MG63 (cell line): ENCODE results near the gene CPM. TPM values are rescaled to one million over a fixed set of nuclear protein-coding genes. Genes with fewer than 3 reads are reported as not detected.

Experiments
- DNase-seq: peaks from one replicate; pipeline ENCODE4 v3.0.0-alpha.2; 2020
- H3K27me3 ChIP-seq: fragments of 250-450 bp; sonication (Bioruptor Pico); 2 replicates; pipeline ENCODE4 v1.5.1; 2020; ENCODE audit warnings: mild to moderate bottlenecking, moderate library complexity
- H3K36me3 ChIP-seq: fragments of 250-450 bp; sonication (Bioruptor Pico); 2 replicates; pipeline ENCODE4 v1.5.1; 2020; ENCODE audit warnings: mild to moderate bottlenecking, moderate library complexity
- H3K4me3 ChIP-seq: fragments of 250-450 bp; sonication (Bioruptor Pico); 2 replicates; pipeline ENCODE4 v1.5.1; 2020; ENCODE audit warnings: mild to moderate bottlenecking, moderate library complexity
- H3K9me3 ChIP-seq: fragments of 250-450 bp; sonication (Bioruptor Pico); 2 replicates; pipeline ENCODE4 v1.5.1; 2020; ENCODE audit warnings: mild to moderate bottlenecking, moderate library complexity
- total RNA-seq: library from RNA; depleted of rRNA; stranded (reverse); fragments of >200 nt; shearing (Covaris generic); gene quantifications from 2 replicates; pipeline ENCODE4 v1.2.3, GENCODE V29; 2014; ENCODE audit warnings: low replicate concordance; rRNA removed

CPM gene
- 1.7 and 4.6 TPM in 2 replicates for total RNA-seq

DNA sequence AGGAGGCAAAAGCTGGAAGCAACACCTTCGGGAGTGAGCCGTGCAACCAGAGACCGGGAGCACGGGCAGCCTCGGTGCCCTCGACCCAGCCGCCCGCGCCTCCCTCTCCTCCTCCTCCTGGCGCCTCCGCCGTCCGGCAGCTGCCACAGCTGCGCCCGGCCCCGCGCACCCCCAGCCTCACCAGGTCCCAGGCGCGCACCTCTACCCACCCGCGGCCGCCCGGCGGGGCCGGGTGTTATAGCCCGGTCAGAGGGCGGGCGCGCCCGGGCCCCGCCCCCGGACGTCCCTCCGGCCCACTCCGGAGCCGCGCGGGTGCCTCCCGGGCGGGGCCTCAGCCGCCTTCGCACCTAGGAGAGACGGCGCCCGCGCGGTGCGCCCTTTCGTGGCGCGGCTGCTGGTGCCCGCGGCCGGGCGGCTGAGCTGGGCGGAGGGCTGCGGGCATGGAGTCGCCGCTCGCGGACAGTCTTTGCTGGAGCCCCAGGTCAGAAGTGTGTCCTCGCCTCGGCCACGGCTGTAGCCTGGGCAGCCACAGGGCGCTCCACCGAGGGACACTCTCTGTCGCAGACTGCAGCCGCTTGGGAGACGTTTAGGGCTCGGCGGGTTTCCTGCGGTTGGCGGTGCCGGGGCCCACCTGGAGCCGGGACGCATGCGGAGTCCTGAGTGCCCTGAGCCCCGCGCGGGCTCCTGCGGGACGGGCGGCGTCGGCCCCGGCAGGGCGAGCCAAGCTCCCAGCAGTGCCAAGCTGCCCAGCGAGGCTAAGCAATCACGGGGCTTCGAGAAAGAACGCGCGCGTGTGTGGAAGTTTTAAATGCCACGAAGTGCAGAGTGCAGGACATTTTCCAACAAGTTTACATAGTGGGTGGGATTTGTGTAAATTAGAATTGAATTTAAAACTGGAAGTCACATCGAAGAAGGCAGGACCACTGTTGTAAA lies at the start of gene CPM:
Gene CPM, minus strand, starts transcription at position 211 of the 933 bp plus-strand sequence. CDS start 334 bp downstream, outside the sequence.
- peak; percentile 78 for DNase-seq
- Histone ChIP-seq H3K4me3 (peak within 1 kb of the TSS; percentile 56), H3K27me3 (no peaks in the 10 kb centered on the region), H3K9me3 (peaks cover 3% of the 10 kb centered on the region; the same call in 1 of the 2 replicates), H3K36me3 (no peaks in the 10 kb centered on the region)

DNA sequence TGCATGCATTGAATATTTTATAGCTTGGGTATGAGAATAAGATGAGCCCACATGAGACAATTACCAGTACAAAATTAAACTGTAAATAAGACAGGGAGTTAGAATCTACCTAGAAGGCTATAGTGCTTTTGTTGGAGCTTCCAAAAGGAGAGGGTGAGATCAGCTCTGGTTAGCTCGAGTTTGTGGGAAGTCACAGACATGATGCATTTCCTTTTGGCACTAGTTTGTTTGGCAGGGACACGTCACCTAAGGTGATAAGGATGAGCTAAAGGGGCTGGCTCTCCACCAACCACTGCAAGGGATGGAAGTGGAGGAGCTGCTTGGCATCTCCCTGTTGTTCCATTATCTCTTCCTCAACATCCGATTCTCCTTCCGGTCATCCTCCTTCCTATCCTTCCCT lies 48.5 kb upstream of the CPM start:
- H3K4me3 ChIP-seq: no peak overlapping the region
- DNase-seq: no peak
- H3K36me3 ChIP-seq: no peaks in the 10 kb centered on the region
- peaks cover 7% of the 10 kb centered on the region for H3K9me3 ChIP-seq
- H3K27me3 ChIP-seq: no peaks in the 10 kb centered on the region

GRCh38 chr12:68980476-68981212 lies 47.7 kb upstream of the CPM start:
- DNase-seq: no peak
- Histone ChIP-seq H3K27me3 (no peaks in the 10 kb centered on the region), H3K9me3 (peaks cover 7% of the 10 kb centered on the region), H3K36me3 (no peaks in the 10 kb centered on the region), H3K4me3 (no peak overlapping the region)

- Histone ChIP-seq H3K9me3 (peaks cover 7% of the 10 kb centered on the region; the same call in 1 of the 2 replicates), H3K4me3 (no peak overlapping the region), H3K36me3 (no peaks in the 10 kb centered on the region)
These were observed 45.7 kb upstream of the CPM start for GRCh38 chr12:68978678-68979077.

DNA sequence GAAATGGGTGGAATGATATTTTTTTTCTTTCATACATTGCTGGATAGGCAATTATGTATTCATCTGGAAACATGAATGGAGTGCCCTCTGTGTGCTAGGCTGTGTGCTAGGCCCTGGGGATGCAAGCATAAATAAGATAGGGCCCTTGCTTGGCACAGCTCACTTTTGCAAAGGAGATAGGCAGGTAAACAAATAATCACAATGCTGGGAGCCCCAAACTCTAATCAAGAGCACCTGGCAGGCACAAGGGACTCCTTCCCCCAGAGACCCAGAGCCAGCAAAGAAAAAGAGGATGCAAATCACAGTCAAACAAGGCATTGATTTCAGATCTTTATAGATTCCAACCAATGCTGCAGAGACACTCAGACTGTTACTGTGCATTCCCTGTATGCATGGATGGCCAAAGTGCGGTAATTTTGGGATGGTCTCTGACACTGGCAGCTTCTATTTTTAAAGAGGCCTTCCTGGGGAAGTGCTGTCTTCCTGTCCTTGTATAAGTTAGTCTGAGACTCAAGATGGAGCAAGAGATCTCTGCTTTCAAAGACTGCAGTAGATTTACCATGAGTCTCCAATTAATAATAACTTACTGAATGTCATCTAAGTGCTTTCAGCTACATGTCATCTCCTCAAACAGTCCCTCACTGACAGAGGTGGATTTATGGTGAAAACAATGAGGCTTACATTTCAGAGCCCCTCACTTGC lies 45.1 kb upstream of the CPM start:
- DNase-seq: no peak
- Histone ChIP-seq H3K4me3 (no peak overlapping the region), H3K9me3 (peaks cover under 1% of the 10 kb centered on the region; the same call in 1 of the 2 replicates), H3K27me3 (no peaks in the 10 kb centered on the region), H3K36me3 (no peaks in the 10 kb centered on the region)

More at GRCh38 chr12:68978678-68979077, 45.7 kb upstream of the CPM start:
- DNase-seq: no peak
- no peaks in the 10 kb centered on the region for H3K27me3 ChIP-seq

DNA sequence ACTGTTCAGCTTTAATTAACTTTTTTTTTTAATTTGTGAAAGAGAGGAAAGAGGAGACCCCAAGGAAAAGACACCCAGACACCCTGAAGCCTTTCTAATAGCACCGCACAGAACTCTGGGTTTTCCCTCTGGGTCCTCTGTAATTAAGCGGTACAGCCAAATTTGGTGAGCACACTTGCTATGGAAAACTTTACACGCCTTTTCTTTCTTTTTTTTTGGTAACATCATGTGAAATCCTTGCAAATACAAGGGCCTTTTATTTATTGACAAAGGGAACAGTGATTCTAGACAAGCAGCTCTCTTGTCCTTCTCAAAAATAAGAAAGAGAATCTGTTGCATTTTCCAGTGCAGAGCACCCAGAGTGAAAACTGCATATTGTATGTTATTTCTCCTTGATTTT lies 44.4 kb upstream of the CPM start:
- Histone ChIP-seq H3K36me3 (no peaks in the 10 kb centered on the region), H3K27me3 (no peaks in the 10 kb centered on the region), H3K9me3 (no peaks in the 10 kb centered on the region), H3K4me3 (no peak overlapping the region)
- DNase-seq: no peak

- no peaks in the 10 kb centered on the region for H3K27me3 ChIP-seq
- H3K4me3 ChIP-seq: no peak overlapping the region
- DNase-seq: no peak
These were observed 43.4 kb upstream of the CPM start for GRCh38 chr12:68976395-68976841.

GRCh38 chr12:68975811-68976210 lies 42.8 kb upstream of the CPM start:
- Histone ChIP-seq H3K27me3 (no peaks in the 10 kb centered on the region), H3K4me3 (no peak overlapping the region), H3K36me3 (no peaks in the 10 kb centered on the region), H3K9me3 (no peaks in the 10 kb centered on the region)
- no peak for DNase-seq

More at GRCh38 chr12:68976395-68976841, 43.4 kb upstream of the CPM start:
- H3K36me3 ChIP-seq: no peaks in the 10 kb centered on the region
- H3K9me3 ChIP-seq: no peaks in the 10 kb centered on the region

- DNase-seq: no peak
- no peaks in the 10 kb centered on the region for H3K36me3 ChIP-seq
- no peak overlapping the region for H3K4me3 ChIP-seq
- no peaks in the 10 kb centered on the region for H3K9me3 ChIP-seq
- no peaks in the 10 kb centered on the region for H3K27me3 ChIP-seq
These were observed 39.6 kb upstream of the CPM start for GRCh38 chr12:68972595-68972994.

- no peak for DNase-seq
- Histone ChIP-seq H3K36me3 (no peaks in the 10 kb centered on the region), H3K4me3 (no peak overlapping the region), H3K27me3 (no peaks in the 10 kb centered on the region), H3K9me3 (no peaks in the 10 kb centered on the region)
These were observed 38.4 kb upstream of the CPM start for GRCh38 chr12:68971404-68971803.

- Histone ChIP-seq H3K36me3 (no peaks in the 10 kb centered on the region), H3K27me3 (no peaks in the 10 kb centered on the region), H3K9me3 (no peaks in the 10 kb centered on the region), H3K4me3 (no peak overlapping the region)
- DNase-seq: no peak
These were observed 38.0 kb upstream of the CPM start for GRCh38 chr12:68970951-68971350.

DNA sequence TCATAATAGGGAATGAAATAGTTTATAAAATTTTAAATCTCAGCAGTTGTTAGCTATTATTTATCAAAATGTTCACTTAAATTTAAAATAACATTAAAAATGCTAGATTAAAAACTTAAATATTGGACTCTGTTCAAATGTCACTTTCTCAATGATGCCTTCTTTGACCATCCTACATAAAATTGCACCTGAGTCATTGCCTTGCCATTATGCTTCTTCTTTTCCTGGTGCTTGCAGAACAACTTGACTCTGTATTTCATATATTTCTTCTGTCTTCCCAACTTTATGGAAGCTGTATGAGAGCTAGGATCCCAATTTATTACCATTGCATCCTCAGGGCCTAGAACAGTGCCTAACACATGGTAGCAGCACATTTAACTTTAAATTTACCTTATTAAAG lies 37.3 kb upstream of the CPM start:
- no peak overlapping the region for H3K4me3 ChIP-seq
- DNase-seq: no peak
- H3K9me3 ChIP-seq: no peaks in the 10 kb centered on the region
- H3K27me3 ChIP-seq: no peaks in the 10 kb centered on the region
- H3K36me3 ChIP-seq: no peaks in the 10 kb centered on the region

- Histone ChIP-seq H3K9me3 (no peaks in the 10 kb centered on the region), H3K4me3 (no peak overlapping the region), H3K36me3 (no peaks in the 10 kb centered on the region), H3K27me3 (no peaks in the 10 kb centered on the region)
- no peak for DNase-seq
These were observed 34.1 kb upstream of the CPM start for GRCh38 chr12:68967046-68967445.

DNA sequence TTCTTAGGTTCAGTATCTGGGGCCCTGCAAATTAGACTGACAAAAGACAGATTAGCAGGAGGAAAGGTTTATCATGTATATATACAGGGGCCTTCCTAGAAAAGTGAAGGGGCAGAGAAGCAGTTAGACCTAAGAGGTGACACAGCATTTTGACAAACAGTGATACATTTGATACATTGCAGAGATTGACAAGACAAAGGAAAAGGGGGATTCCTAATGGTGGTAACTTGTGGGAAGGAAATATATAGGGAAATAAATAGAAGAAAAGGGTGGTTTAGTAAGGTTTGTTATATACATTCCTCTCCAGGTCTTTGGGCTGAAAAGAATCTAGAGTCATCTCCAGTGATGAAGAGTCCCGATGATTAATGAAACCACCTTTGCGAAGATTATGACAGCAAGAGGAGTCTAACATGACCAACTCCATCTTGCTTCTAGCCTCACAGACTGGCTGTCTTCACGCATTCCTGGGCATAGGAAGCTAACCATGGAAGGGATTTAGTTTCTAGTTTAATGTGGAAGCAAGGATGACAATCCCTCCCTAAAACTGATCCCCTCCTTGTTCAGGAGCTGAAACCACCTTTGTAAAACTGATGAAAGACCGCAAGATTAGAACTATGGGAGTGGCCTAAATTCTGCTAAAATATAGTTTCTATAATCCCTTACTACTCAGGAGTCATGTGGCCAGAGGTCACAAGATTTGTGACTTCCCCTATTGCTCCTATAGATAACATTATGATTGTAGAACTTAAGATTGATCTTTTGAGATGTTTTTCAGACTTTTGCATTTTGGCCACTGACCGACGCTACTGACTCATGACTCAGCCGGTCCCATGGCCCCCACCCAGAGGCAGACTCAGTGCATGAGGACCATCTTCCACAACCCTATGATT lies 31.1 kb upstream of the CPM start:
- Histone ChIP-seq H3K9me3 (no peaks in the 10 kb centered on the region), H3K27me3 (no peaks in the 10 kb centered on the region), H3K4me3 (no peak overlapping the region), H3K36me3 (no peaks in the 10 kb centered on the region)
- DNase-seq: no peak

GRCh38 chr12:68962877-68963855 lies 30.2 kb upstream of the CPM start:
- no peaks in the 10 kb centered on the region for H3K9me3 ChIP-seq
- no peak for DNase-seq
- H3K27me3 ChIP-seq: no peaks in the 10 kb centered on the region
- H3K36me3 ChIP-seq: no peaks in the 10 kb centered on the region
- H3K4me3 ChIP-seq: no peak overlapping the region
